Mesendoderm (in vitro differentiated cells): ENCODE data around the gene LHX1. TPM values are rescaled to one million over a fixed set of nuclear protein-coding genes. Genes with fewer than 3 reads are reported as not detected.

Experiments
- DNase-seq: peaks from one replicate; pipeline ENCODE4 v3.0.0; 2013
- H2AK5ac ChIP-seq: 2 replicates; pipeline ENCODE4 v1.6.1; 2013; ENCODE audit warnings: low read length, inconsistent platforms
- H2BK120ac ChIP-seq: 2 replicates; pipeline ENCODE4 v1.6.1; 2013; ENCODE audit warnings: low read depth, mild to moderate bottlenecking, low read length, moderate library complexity, mixed read lengths
- H2BK15ac ChIP-seq: replicated peaks from 2 replicates; pipeline ENCODE4 v1.6.1; 2013; ENCODE audit warnings: low read depth, mild to moderate bottlenecking, moderate library complexity
- H2BK5ac ChIP-seq: 2 replicates; pipeline ENCODE4 v1.6.1; 2013; ENCODE audit warnings: low read length, inconsistent platforms
- H3K18ac ChIP-seq: 2 replicates; pipeline ENCODE4 v1.6.1; 2013; ENCODE audit warnings: mild to moderate bottlenecking, low read length, mixed read lengths
- H3K23ac ChIP-seq: one replicate; pipeline ENCODE4 v1.6.1; 2013; ENCODE audit warnings: low read length
- H3K27ac ChIP-seq: 2 replicates; pipeline ENCODE4 v1.5.1; 2013; ENCODE audit warnings: low read depth, mild to moderate bottlenecking, inconsistent platforms, low read length, moderate library complexity
- H3K27me3 ChIP-seq: 2 replicates; pipeline ENCODE4 v1.6.1; 2013; ENCODE audit warnings: low read length, control low read depth, mild to moderate bottlenecking, inconsistent platforms; ENCODE audit not compliant: insufficient read depth, poor library complexity
- H3K36me3 ChIP-seq: 2 replicates; pipeline ENCODE4 v1.6.1; 2013; ENCODE audit warnings: low read length, inconsistent platforms; ENCODE audit not compliant: control insufficient read depth, insufficient read depth
- H3K4ac ChIP-seq: one replicate; pipeline ENCODE4 v1.6.1; 2013; ENCODE audit warnings: low read depth, mild to moderate bottlenecking, low read length, moderate library complexity
- H3K4me1 ChIP-seq: 2 replicates; pipeline ENCODE4 v1.6.1; 2013; ENCODE audit warnings: low read depth, low read length, inconsistent platforms; ENCODE audit not compliant: control insufficient read depth
- H3K4me2 ChIP-seq: 2 replicates; pipeline ENCODE4 v1.6.1; 2013; ENCODE audit warnings: low read length
- H3K4me3 ChIP-seq: 2 replicates; pipeline ENCODE4 v1.5.1; 2013; ENCODE audit warnings: mild to moderate bottlenecking, low read length
- H3K56ac ChIP-seq: one replicate; pipeline ENCODE4 v1.6.1; 2013; ENCODE audit warnings: low read length
- H3K79me1 ChIP-seq: 2 replicates; pipeline ENCODE4 v1.6.1; 2013; ENCODE audit warnings: low read length, inconsistent platforms
- H3K79me2 ChIP-seq: 2 replicates; pipeline ENCODE4 v1.6.1; 2013; ENCODE audit warnings: mild to moderate bottlenecking, low read length; ENCODE audit not compliant: control insufficient read depth, insufficient read depth
- H3K9ac ChIP-seq: 2 replicates; pipeline ENCODE4 v1.6.1; 2013; ENCODE audit warnings: low read length, inconsistent platforms
- H4K5ac ChIP-seq: one replicate; pipeline ENCODE4 v1.6.1; 2013; ENCODE audit warnings: low read length
- H4K8ac ChIP-seq: one replicate; pipeline ENCODE4 v1.6.1; 2013; ENCODE audit warnings: low read depth, mild to moderate bottlenecking, control low read depth, low read length, moderate library complexity
- WGBS: extraction: QIAGEN DNeasy Blood & Tissue Kit; methylation state at CpG from one replicate; pipeline ENCODE4 v1.1.7; 2013; ENCODE audit warnings: low lambda C conversion rate, missing lambda C conversion rate; ENCODE audit not compliant: insufficient coverage; ENCODE audit errors: extremely low coverage; 5-methylcytosine and 5-hydroxymethylcytosine counted together
- small RNA-seq: library from polyadenylated mRNA; stranded (forward); fragments of <200 nt; extraction: miRNeasy Mini kit (QIAGEN cat#:217004); gene quantifications from one replicate; pipeline ENCODE3, GENCODE V24; 2013; ENCODE audit not compliant: insufficient read depth

Gene LHX1

GRCh38 chr17:36989173-36989572 is 51.9 kb downstream of the LHX1 start:
- Histone ChIP-seq H2AK5ac (no peak overlapping the region), H3K23ac (no peak overlapping the region), H3K27me3 (no peaks in the 10 kb centered on the region), H2BK120ac (no peak overlapping the region), H3K79me2 (no peaks in the 10 kb centered on the region), H3K18ac (no peak overlapping the region), H2BK5ac (no peak overlapping the region), H3K36me3 (peaks cover 2% of the 10 kb centered on the region), H3K79me1 (peaks cover 11% of the 10 kb centered on the region), H3K4me2 (no peak overlapping the region), H3K27ac (no peak overlapping the region), H2BK15ac (no peak overlapping the region), H3K4me3 (no peak overlapping the region), H3K4ac (no peak overlapping the region), H4K5ac (no peak overlapping the region), H3K9ac (no peak overlapping the region), H3K56ac (no peak overlapping the region), H3K4me1 (no peaks in the 10 kb centered on the region), H4K8ac (no peak overlapping the region)
- no peak for DNase-seq
- WGBS = no CpG with 5 or more reads among the region's 6 CpGs

DNA sequence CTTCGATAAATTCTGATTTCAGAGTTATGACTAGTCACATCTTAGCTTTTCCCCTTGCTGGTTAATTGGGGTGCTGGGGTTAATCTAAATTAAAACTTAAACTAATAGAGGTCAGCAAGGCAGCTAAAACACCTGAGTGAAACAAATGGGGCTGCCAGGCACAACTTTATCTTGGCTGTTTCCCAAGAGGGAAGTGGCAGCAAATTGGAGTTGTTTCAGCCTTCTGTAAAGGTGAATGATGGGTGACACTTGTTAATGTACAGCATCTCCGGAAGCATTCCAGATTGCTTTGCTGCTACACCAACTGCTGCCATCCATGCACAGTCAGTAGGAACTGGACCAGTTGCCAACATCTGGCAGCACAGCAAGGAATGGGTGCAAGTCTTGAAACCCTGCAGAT is 55.4 kb downstream of the LHX1 start:
- no peak overlapping the region for H3K56ac ChIP-seq
- H3K4me3 ChIP-seq = no peak overlapping the region
- H3K4ac ChIP-seq = no peak overlapping the region
- no peaks in the 10 kb centered on the region for H3K27me3 ChIP-seq
- no peak overlapping the region for H2AK5ac ChIP-seq
- no peak overlapping the region for H3K23ac ChIP-seq
- no peaks in the 10 kb centered on the region for H3K4me1 ChIP-seq
- peaks cover 6% of the 10 kb centered on the region for H3K79me1 ChIP-seq
- H3K27ac ChIP-seq = no peak overlapping the region
- WGBS = no CpG with 5 or more reads among the region's 2 CpGs
- no peak overlapping the region for H4K5ac ChIP-seq
- no peak for DNase-seq
- H3K79me2 ChIP-seq = no peaks in the 10 kb centered on the region
- H3K4me2 ChIP-seq = no peak overlapping the region
- no peak overlapping the region for H3K9ac ChIP-seq
- no peak overlapping the region for H3K18ac ChIP-seq
- H2BK5ac ChIP-seq = no peak overlapping the region
- H2BK15ac ChIP-seq = no peak overlapping the region
- no peak overlapping the region for H2BK120ac ChIP-seq
- H3K36me3 ChIP-seq = peaks cover 6% of the 10 kb centered on the region
- H4K8ac ChIP-seq = no peak overlapping the region

- H3K4me2 ChIP-seq = no peak overlapping the region
These were observed 56.0 kb downstream of the LHX1 start for GRCh38 chr17:36993227-36993626.

More at GRCh38 chr17:36993227-36993626, 56.0 kb downstream of the LHX1 start:
- Histone ChIP-seq H3K4me3 (no peak overlapping the region), H3K4me1 (no peaks in the 10 kb centered on the region), H3K36me3 (peaks cover 6% of the 10 kb centered on the region), H3K79me1 (peaks cover 6% of the 10 kb centered on the region), H2BK120ac (no peak overlapping the region), H3K4ac (no peak overlapping the region), H4K8ac (no peak overlapping the region), H3K27ac (no peak overlapping the region), H3K56ac (no peak overlapping the region), H3K27me3 (no peaks in the 10 kb centered on the region), H3K23ac (no peak overlapping the region), H4K5ac (no peak overlapping the region), H2BK5ac (no peak overlapping the region), H3K18ac (no peak overlapping the region), H3K9ac (no peak overlapping the region), H2BK15ac (no peak overlapping the region), H3K79me2 (no peaks in the 10 kb centered on the region), H2AK5ac (no peak overlapping the region)
- no peak for DNase-seq

Small RNA genes within 50 kb of the gene (small RNA-seq; reads per million reads assigned to genes)
- not detected for gene AC243773.2
